ENCODE results near the gene CDKN2B-AS1.

CDKN2B-AS1 gene

DNA sequence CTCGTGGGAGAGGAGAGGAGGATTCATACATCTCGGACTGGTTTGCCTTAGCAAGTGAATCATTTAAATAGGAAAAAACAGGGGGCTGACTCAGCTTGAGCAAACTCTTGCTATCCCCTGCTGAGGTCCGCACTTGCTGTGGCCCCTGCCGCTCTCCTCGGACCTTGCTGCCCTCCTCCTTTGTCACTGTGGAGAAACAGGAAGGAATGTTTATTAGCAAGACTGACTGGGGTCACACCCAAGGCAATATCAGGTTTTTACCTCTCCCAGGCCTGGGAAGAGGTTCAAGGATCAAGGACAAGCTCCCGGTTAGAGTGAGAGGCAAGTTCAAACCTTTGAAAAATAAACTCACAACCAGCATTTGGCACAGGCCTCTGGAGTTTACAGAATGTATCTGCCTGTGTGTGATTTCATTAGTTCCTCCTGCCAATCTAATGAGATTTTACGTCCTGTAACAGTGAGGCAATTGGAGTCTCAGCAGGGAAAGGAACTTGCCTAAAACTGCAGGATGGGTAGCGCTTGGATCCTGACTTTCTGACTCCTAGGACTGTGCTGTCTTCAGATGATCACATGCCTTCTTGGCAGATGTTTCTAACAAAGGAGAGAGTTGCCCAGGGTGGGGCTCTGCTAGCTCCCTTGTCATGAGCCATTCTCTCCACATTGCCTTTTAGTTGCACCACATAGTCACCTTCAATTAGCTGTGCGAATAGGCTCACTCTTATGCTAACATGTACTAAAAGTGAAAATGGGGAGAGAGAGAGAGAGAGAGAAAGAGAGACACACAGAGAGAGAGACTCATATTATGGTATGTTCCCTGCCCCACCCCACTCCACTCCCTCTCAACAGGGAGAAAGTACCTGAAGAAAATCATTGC is 123.2 kb downstream of the CDKN2B-AS1 start:
- no peak for DNase-seq (ENCODE audit: low read depth in 2 of 2)

DNA sequence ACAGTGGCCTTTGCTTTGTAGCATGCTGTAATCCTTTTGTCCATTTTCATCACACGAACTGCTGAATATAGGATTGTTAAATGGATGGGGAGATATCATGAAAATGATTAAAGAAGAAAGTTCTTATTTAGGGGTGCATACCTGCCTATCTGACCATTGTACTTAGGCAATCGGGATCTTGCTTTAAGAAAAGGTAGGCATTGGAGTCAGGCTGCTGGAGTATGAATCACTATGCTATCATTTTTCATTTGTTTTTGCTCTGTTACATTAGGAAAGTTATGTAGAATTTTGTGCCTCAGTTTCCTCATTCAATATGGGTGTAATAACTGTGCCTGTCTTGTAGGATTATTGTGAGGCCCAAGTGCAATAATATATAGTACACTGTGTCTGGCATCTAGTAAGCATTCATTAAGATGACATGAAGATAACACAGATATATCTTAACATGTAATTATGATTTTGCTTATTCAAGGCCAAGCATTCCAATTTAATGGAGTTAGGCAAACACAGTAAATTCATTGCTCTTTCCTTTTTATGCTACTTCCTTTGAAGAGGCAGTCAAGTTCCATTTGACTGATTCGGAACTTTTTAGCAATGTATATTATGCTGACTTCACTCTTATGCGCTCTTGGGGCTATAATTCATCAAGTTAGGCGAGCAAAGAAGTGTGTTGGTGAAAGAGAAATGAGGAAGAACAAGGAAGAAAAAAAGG is 124.4 kb downstream of the CDKN2B-AS1 start:
- no peak for DNase-seq (ENCODE audit: low read depth in 2 of 2)

DNA sequence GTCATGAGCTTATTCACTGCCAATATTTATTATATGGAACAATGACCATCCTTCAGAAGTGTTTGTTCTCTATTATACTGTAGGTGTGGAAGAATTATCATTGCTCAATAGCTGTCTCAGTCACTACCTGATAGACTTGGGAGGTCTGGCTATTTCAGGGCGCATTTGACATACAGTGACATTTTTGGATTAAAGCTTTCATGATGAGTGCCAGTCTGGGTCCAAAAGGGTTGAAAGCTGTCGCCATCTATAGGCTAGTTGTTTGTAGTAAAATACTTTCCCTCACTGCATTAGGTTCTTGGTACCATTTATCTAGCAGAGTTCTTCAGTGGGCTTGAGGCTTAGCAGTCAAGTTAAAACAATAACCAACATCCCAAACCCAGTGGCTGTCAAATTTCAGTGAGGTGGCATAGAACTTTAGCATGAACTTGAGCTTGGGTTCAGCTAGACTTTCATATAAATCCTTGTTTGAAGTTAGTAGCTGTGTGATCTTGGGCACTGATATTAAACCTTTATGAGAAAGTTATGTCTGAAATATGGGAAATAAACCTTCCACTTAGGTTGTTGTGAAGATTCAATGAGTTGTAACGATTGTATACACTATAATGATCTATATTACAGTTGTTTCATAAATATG is 125.0 kb downstream of the CDKN2B-AS1 start:
- no peak for DNase-seq (ENCODE audit: low read depth in 2 of 2)

DNA sequence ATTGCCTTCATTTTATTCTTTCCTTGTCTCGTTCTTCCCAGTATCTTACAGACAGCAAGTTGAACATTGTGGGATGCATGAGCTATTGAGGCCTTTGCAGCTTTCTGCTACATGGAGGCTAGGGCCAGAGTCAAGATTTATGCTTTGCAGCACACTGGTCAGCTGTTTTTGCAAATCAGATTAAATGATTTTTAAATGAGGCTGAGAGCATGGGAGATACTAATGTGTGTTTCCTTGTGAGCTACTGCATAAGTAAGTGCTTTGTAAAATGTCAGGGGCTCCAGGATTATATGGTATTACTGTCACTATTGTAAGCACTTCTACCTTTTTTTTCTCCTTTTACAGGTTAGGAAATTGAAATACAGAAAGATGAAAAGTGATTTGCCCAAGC is 125.6 kb downstream of the CDKN2B-AS1 start:
- DNase-seq (ENCODE audit: low read depth in 2 of 2): no peak

DNA sequence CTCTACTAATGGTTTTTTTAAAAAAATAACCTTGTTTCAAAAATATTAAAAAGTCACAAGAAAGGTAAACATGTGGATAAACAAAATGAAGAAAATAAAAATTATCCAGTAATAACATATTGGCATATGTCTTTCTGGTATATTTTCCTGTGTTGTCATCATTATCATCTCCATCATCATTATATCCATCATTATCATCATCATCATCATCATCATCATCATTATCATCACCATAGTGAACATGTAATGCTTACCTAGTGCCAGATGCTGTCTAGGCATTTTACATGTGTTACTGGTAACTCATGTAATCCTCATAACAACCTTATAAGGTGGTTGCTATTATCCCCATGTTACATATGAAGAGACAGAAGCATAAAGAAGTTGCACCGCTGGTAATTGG is 126.0 kb downstream of the CDKN2B-AS1 start:
- DNase-seq (ENCODE audit: low read depth in 2 of 2): no peak

DNA sequence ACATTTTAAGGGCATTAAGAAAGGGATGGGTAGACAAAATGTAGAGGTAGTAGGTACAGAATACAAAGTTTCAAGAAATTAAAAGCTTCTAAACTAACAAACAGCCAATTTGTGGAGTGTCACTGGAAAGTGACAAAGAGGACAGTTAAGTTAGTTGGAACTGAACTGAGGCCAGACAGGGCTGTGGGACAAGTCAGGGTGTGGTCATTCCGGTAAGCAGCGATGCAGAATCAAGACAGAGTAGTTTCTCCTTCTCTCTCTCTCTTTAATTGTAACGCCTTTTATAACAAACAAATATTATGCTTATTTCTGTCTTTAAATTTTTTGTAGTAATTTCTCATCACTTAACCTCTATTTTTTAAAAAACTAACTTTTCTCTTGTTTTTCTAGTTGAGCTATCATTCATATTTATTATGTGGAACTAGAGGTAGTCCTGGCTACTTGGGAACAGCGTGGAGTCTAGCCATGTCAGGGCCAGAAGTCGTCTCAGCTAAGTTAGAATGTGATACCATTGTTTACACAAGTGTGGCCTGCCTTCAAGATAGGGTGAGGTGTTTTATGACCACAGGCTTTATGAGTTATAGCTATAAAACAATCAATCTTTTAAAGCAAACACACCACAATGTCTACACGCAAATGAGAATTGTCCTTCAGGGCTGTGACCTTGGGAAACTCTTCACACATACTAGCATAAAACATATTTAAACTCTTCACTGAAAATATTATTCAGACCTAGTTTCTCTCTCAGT is 129.8 kb downstream of the CDKN2B-AS1 start:
- no peak for DNase-seq (ENCODE audit: low read depth in 2 of 2)

DNA sequence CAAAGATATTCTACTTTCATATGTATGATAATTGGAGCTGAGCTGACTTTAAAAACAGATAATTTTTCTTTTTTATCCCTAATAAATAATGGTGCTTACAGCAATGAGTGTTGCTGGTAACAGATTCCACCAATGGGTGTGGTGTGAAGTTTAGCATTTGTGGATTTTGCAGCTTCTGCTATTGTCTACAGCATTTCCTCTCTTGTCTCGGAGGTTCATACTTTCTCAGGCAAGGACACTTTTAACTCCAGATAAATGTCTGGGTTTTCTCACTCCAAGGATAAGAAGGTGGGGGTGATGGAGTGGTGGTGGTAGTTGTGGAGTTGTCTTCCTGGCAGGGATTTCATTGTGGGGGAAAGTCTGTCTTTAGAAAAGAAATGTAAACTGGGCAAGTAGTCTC is 134.5 kb downstream of the CDKN2B-AS1 start:
- DNase-seq (ENCODE audit: low read depth in 2 of 2): no peak

DNA sequence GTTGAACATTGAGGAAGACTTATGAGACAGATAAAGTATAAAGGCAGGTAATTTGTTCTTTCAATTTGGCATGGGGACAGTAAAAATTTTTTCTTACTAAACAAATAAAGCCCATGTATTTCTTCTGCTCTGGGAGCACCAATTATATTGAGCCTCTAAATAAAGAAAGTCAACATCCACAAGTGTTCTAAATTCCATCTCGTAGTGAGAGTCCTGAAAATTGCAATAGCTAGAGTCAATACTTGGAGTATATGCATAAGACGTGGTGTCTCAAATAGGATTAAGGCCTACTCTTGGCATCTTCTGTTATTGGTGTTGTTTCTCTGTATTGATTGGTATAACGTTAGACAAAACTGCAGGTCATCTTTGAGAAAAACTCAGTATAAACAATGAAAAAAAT is 135.0 kb downstream of the CDKN2B-AS1 start:
- DNase-seq (ENCODE audit: low read depth in 2 of 2): no peak

DNA sequence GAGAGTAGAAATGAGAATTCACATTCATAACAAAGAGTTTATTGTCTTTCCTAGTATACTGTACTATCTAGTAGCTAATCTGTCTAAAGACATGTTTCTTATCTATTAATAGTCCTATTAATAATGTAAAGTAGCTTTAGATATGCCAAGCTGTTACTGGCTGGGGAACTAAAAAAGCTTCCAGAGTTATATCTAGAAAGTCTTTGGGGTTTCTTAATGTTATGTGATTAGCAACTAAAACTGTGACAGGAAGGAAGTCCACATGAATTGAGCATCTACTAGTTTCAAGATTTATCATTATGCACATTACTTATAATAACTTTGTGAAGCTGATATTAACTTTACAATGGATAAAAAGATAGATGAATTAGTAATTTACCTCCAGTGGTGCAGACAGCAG is 137.2 kb downstream of the CDKN2B-AS1 start:
- DNase-seq (ENCODE audit: low read depth in 2 of 2): no peak

DNA sequence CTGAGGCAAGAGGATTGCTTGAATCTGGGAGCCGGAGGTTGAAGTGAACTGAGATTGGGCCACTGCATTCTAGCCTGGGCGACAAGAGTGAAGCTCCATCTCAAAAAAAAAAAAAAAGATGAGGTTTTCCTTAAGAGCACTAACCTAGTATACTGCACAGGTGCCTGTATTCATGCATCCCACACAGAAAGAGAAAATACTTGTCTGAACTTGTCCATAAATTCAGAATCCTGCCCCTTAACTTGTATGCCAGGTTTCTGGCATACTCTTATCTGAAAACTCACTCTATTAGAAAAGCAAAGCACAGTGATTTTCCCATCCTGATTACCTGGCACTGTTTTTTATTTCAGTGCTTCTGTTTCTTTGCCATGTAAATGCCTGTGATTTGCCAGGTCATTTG is 139.8 kb downstream of the CDKN2B-AS1 start:
- no peak for DNase-seq (ENCODE audit: low read depth in 2 of 2)

DNA sequence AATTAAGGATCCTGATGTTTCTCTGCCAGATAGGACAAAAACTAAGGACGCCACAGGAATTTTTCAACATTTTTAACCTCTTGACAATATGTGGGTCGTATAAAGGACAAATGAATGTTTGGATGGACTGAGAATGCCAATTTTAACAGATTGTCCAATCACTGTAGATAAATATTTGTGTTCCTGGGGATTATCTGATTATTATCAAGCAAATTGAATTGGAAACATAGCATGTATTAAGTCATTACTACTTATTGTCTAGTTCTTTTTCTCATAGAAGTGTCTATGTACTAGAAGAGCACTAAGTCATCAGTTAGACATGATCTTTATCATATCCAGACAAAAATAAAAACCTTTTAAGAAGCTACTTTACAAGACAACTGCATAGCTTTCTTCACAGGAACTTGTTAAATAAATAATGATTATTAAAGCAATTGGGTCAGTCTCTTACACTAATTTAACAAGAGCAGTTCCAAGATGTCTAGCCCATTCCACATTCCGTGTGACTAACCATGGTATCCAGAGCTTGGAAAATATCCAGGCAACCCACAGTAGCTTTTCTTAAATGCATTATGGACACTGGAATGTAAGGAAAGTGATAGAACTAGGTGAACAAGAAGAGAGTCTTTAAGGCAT is 142.0 kb downstream of the CDKN2B-AS1 start:
- peak; percentile 86 to 91 for DNase-seq (ENCODE audit: low read depth in 2 of 2)

DNA sequence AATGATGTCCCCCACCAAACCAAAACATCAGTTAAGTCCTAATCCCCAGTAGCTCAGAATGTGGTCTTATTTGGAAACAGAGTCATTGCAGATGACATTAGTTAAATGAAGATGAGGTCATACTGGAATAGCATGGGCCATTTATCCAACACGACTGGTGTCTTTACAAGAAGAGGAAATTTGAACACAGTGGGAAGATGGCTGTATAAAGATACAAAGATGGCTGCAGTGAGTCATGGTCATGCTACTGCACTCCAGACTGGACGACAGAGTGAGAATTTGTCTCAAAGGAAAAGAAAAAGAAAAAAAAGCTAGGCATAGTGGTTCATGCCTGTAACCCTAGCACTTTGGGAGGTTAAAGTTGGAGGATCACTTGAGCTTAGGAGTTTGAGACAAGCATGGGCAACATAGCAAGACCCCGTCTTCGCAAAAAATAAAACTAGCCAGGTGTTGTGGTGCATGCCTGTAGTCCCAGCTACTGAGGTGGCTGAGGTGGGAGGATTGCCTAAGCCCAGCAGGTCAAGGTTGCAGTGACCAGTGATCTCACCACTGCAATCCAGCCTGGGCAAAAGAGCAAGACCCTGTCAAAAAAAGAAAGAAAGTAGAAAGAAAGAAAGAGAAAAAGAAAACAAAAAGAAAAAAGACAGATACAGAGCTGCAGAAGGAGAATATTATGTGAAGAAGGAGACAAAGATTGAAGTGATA is 144.5 kb downstream of the CDKN2B-AS1 start:
- no peak for DNase-seq (ENCODE audit: low read depth in 2 of 2)

DNA sequence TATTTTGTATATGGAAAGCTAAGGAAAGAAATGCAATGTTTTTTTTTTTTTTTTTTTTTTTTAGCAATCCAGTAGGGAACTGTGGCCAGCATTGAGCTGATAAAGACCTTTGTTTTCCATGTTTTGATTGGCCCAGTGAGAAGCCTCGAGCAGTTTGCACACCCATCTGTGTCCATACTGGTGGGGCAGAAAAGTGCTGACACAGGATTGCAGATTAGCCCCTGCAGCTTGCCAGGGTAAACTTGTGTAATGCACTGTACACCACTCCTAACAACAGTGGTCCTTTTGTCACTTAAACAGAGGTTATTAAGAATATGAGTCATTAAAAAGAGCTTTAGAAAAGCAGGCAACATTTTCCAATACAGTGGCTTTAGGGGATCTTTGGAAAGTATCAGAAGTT is 147.3 kb downstream of the CDKN2B-AS1 start:
- no peak for DNase-seq (ENCODE audit: low read depth in 2 of 2)

DNA sequence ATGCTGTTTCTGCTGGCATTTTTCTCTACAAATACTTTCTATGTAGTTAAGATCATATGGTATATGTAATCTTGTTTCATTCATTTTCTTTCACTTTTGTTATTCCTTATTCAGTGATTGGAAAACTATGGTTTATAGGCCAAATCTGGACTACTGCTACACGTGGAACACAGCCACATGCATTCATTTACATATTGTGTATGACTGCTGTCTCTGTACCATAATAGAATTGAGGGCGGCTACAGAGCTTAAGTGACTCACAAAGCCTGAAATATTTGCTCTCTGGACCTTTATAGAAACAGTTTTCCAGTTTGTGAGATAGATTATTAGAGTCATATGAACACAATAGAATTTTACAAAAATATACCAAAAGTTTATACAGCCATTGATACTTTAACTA is 148.1 kb downstream of the CDKN2B-AS1 start:
- DNase-seq (ENCODE audit: low read depth in 2 of 2): no peak

DNA sequence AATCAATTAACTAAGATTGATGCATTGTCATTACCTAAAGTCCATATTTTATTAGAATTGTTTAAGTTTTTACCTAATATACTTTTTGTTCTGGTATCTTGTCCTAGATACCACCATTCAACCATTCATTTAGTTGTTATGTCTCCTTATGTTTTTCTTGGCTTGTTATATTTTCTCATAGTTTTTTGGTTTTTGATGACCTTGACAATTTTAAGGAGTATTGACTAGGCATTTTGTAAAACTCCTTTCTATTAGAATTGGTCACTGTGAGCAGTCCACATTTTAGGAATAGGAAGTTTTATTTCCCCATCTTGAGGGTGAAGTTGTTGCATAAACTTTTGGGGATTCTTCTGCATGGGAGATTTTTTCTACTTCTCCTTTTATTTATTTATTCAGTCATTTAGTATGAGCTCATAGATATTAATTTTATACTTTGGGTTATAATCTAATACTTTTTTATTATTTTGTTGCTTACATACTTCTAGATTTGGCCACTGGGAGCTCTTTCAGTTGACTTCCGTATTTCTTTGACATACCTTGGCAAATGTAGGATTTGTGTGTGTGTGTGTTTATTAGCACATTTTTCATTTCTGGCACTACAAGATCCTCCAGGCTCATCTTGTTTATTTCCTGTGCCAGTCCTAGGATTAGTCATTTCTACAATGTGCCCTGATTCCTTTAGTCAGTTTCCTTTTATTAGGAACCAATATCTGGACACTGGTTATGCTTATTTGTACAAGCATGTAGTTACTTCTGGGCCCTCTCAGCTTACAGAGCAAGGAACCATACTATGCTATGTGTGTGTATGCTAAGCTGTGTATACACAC is 149.4 kb downstream of the CDKN2B-AS1 start:
- DNase-seq (ENCODE audit: low read depth in 2 of 2): no peak

DNA sequence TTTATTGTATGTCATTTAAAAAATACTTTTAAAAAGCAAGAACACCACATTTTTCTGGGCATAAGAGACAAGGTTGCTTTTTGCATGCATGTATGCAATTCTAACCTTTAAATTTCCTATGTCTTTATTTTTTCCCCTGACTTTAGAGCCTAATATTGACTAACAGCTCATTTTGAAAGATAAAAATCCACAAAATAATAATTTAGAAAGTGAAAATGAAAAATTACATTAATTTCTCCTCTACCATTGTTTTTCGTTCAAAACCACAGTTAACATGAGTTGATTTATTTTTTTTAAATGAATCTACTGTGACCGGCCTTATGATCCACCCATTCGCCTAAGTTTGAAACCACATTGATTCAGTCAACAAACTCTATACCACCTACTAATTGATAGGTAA is 152.0 kb downstream of the CDKN2B-AS1 start:
- DNase-seq (ENCODE audit: low read depth in 2 of 2): no peak

DNA sequence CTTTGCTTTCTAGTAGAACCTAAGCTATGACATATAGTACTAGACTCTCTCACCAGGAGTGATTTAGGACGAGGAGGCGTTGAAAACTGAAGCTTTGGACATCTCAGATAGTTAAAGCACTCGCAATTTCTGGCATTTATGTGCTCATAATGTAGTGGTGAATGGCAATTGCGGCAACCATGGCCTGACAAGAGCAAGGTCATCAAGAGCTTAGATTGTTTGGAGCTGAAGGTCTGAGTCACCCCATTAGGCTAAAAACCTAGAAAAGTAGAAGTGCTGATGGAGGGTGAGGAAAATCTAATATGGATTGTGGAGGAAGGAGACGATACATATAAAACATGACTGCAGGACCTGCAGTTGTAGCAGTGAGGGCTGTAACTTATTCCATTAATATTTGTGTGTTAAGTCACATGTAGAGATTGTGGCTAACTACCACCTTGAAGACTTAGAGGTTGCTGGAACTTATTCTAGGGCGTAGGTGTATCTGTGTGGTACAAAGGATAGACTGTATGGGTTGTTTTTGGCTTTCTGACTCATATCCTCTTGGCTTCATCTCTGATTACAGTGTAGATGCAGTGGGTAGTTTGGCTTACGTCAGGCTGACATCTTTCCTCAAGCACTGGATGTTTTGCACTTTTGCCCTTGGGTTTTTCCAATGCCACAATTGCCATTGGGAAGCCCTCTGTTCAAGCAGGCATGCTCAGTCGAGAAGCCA is 153.4 kb downstream of the CDKN2B-AS1 start:
- DNase-seq (ENCODE audit: low read depth in 2 of 2): no peak

DNA sequence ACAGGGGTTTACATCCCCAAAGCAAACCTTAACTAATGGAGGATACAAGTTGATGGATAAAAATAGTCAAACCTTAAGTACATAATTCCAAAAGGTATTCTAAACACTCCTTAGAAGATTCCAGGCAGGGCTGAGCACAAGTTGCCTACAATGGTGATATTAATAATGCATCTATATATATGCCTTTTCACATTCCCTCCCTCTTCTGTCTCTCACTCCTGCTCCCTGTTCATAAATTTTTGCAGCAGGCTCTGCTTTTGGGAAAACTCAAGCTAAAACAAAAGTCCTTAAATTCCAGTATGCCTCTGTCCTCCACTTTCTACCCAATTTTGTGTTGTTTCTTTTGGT is 153.9 kb downstream of the CDKN2B-AS1 start:
- DNase-seq (ENCODE audit: low read depth in 2 of 2): no peak

DNA sequence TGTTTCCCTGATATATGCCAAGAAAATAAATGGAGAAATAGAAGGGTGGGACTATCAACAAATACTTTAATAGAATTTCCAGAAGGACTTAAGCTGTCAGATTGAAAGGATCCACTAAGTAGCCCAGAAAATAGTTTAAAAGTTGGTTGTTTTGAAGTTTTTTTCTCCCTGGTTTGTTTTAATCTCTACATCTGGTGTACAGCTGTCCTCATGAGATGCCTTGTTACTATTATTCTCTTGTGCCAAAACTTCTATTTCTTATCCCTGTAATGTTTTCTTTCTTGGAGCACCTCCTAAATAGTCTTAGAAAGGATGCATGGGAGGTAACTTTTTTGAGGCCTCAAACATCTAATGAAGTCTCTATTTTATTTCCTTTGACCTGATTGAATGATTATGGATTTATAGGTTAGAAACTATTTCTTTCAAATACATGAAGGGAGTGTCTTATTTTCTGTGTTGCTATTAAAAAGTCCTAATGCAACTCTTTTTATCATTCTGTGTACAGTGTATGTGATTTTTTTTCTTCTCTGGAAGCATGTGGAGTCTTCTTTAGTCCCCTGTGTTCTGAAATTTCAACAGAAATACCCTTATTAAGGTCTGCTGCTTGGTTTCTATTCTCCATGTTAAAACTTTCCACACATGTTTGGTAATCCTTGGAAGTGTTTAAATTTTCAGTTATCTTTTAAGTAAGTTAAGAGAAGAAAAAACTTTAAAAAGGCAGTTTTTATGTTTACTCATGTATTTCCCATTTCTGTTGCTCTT is 154.5 kb downstream of the CDKN2B-AS1 start:
- no peak for DNase-seq (ENCODE audit: low read depth in 2 of 2)

All from fibroblast of skin of left biceps (primary cell).